ENCODE results near the gene HOXA13.

The HOXA13 gene

GRCh38 chr7:27198871-27199801, 755 bp downstream of the HOXA13 start:
- Histone ChIP-seq H3K27ac (ENCODE audit: extremely low read depth, low read depth, low read length) (peak overlapping the region; percentile 92), H3K36me3 (ENCODE audit: control insufficient read depth in 2 of 2, insufficient read depth in 1 of 2, low read length in 2 of 2) (peaks cover 4 to 8% of the 10 kb centered on the region in 2 experiments; a peak in 2 of 3 replicates), H3K9me3 (ENCODE audit: control insufficient read depth, insufficient read depth, low read depth, low read length) (no peaks in the 10 kb centered on the region), H3K4me3 (ENCODE audit: low read depth, low read length) (peak overlapping the region; percentile 89), H3K4me1 (ENCODE audit: control insufficient read depth, insufficient read depth, low read length) (peaks cover 17% of the 10 kb centered on the region)
- CTCF ChIA-PET: interaction anchor here (0.5 to 3.0 kb wide), 15 partner anchors 9 to 897 kb away, joined by 3 to 12 read pairs (median 4); no protein-coding TSS in a partner anchor
- POLR2A ChIA-PET: interaction anchor here (0.6 to 3.7 kb wide), 14 partner anchors 9 to 1269 kb away, joined by 3 to 36 read pairs (median 4); partner anchors contain the start of genes HIBADH and HOXA11
- TF ChIP-seq MYNN (tag by site-specific recombination; IDR thresholded peaks at IDR 0.05; ENCODE audit: borderline replicate concordance): no peak
- TF ChIP-seq SCRT2 (tag by site-specific recombination; IDR thresholded peaks at IDR 0.05): no peak
- no peak for TF ChIP-seq ZNF513 (tag by site-specific recombination; IDR thresholded peaks at IDR 0.05)
- peak; percentile 50 for TF ChIP-seq PBX3 (CRISPR knock-in tag; IDR thresholded peaks at IDR 0.05)
- no peak for TF ChIP-seq ZNF48 (tag by site-specific recombination; IDR thresholded peaks at IDR 0.05)
- no peak for TF ChIP-seq ELK4 (IDR thresholded peaks at IDR 0.05; ENCODE audit: borderline replicate concordance, low read depth, low read length)
- no peak for TF ChIP-seq ZNF707 (tag by site-specific recombination; IDR thresholded peaks at IDR 0.05)
- no peak for TF ChIP-seq ZNF548 (tag by site-specific recombination; IDR thresholded peaks at IDR 0.05)
- no peak for TF ChIP-seq ZIC2 (tag by site-specific recombination; IDR thresholded peaks at IDR 0.05)
- no peak for TF ChIP-seq ZNF266 (tag by site-specific recombination; IDR thresholded peaks at IDR 0.05; ENCODE audit: low read depth)
- TF ChIP-seq ZNF645 (tag by site-specific recombination; IDR thresholded peaks at IDR 0.05): no peak
- TF ChIP-seq ZSCAN30 (tag by site-specific recombination; IDR thresholded peaks at IDR 0.05): no peak
- TF ChIP-seq EGR2 (tag by site-specific recombination; IDR thresholded peaks at IDR 0.05; ENCODE audit: low read depth): no peak
- TF ChIP-seq ZNF610 (tag by site-specific recombination; IDR thresholded peaks at IDR 0.05; ENCODE audit: borderline replicate concordance): no peak
- no peak for TF ChIP-seq ZNF24 (tag by site-specific recombination; IDR thresholded peaks at IDR 0.05)
- no peak for TF ChIP-seq ZBTB21 (tag by site-specific recombination; IDR thresholded peaks at IDR 0.05)
- TF ChIP-seq ZNF776 (tag by site-specific recombination; IDR thresholded peaks at IDR 0.05; ENCODE audit: borderline replicate concordance): no peak
- TF ChIP-seq ZNF660 (tag by site-specific recombination; IDR thresholded peaks at IDR 0.05): 0 out of 2 replicates have a peak, but pooled peaks have one; percentile 10
- no peak for TF ChIP-seq ZNF416 (tag by site-specific recombination; IDR thresholded peaks at IDR 0.05)
- no peak for TF ChIP-seq INSM2 (tag by site-specific recombination; IDR thresholded peaks at IDR 0.05)
- TF ChIP-seq ZNF394 (tag by site-specific recombination; IDR thresholded peaks at IDR 0.05; ENCODE audit: borderline replicate concordance): no peak
- no peak for TF ChIP-seq ZNF837 (tag by site-specific recombination; IDR thresholded peaks at IDR 0.05)
- no peak for TF ChIP-seq ZNF670 (tag by site-specific recombination; IDR thresholded peaks at IDR 0.05; ENCODE audit: low read depth)
- no peak for TF ChIP-seq ZNF175 (tag by site-specific recombination; IDR thresholded peaks at IDR 0.05)
- no peak for TF ChIP-seq ZBTB10 (tag by site-specific recombination; IDR thresholded peaks at IDR 0.05)
- no peak for TF ChIP-seq BCL6B (tag by site-specific recombination; IDR thresholded peaks at IDR 0.05)
